RWPE2 (cell line): ENCODE data around the gene PNPLA3.

Experiments
- ATAC-seq: fragments of 200-7000 bp; cut with Tn5 transposase; 3 replicates; pipeline ENCODE4 v1.9.1; 2021; ENCODE audit warnings: low read depth
- DNase-seq: peaks from one replicate; pipeline ENCODE4 v3.0.0-alpha.2; 2020; ENCODE audit warnings: low spot score
- H3K27ac ChIP-seq: fragments of 450-650 bp; 2 replicates; pipeline ENCODE4 v1.5.1; 2017; ENCODE audit warnings: mild to moderate bottlenecking; ENCODE audit not compliant: poor library complexity, severe bottlenecking
- H3K27me3 ChIP-seq: fragments of 250-450 bp; sonication (Bioruptor Pico); 2 replicates; pipeline ENCODE4 v1.5.1; 2021; ENCODE audit warnings: mild to moderate bottlenecking, moderate library complexity; ENCODE audit not compliant: insufficient read depth, poor library complexity, severe bottlenecking
- H3K36me3 ChIP-seq: fragments of 250-450 bp; sonication (Bioruptor Pico); 2 replicates; pipeline ENCODE4 v1.5.1; 2020; ENCODE audit warnings: low read depth, mild to moderate bottlenecking, moderate library complexity
- H3K4me1 ChIP-seq: fragments of 250-450 bp; sonication (Bioruptor Pico); 2 replicates; pipeline ENCODE4 v1.5.1; 2021; ENCODE audit warnings: mild to moderate bottlenecking, moderate library complexity; ENCODE audit not compliant: insufficient read depth, poor library complexity, severe bottlenecking
- H3K4me3 ChIP-seq: fragments of 250-450 bp; sonication (Bioruptor Pico); 2 replicates; pipeline ENCODE4 v1.5.1; 2021; ENCODE audit warnings: mild to moderate bottlenecking, moderate library complexity; ENCODE audit not compliant: severe bottlenecking
- H3K9me3 ChIP-seq: fragments of 250-450 bp; sonication (Bioruptor Pico); 2 replicates; pipeline ENCODE4 v1.5.1; 2021; ENCODE audit warnings: mild to moderate bottlenecking, moderate library complexity; ENCODE audit not compliant: severe bottlenecking
- TF ChIP-seq, protein P1 (sequence below): fragments of 450-650 bp; IDR thresholded peaks from one replicate; pipeline ENCODE4 v1.5.1; 2017; ENCODE audit warnings: mild to moderate bottlenecking, moderate library complexity; ENCODE audit not compliant: poor library complexity, severe bottlenecking

PNPLA3 gene

DNA sequence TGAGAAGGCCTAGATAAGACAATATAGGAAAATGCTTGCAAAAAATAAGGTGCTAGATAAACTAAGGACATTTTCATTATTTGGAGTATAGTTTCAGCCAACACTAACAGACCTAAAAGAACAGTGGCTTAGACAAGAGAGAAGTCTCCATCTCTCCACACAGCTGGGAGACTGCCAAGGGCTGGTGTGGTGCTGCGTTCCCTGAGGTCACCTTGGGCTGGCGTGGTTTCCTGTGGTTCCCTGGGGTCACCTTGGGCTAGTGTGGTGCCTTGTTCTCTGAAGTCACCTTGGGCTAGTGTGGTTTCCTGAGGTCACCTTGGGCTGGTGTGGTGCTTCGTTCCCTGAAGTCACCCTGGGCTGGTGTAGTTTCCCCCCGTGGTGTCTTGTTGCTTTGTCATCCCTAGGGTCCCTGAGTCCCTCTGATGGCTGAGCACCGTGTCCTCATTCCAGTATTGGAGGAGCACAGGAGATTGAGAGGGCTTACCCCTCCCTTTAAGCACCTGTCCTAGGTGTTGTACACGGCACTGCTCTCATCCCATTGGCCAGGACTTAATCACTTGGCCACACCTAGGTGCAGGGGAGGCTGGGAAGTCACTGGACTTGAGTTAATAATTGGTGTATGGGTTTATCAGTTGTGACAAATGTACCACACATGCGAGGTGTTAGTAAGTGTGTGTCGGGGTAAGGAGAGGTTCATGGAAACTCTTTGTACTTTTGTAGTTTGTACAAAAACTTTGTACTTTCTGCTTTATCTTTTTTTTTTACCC is 46.6 kb downstream of the PNPLA3 start:
- Histone ChIP-seq H3K36me3 (peaks cover 70% of the 10 kb centered on the region), H3K4me3 (no peak overlapping the region), H3K27me3 (no peaks in the 10 kb centered on the region), H3K4me1 (no peaks in the 10 kb centered on the region), H3K9me3 (no peaks in the 10 kb centered on the region), H3K27ac (no peak overlapping the region)
- no peak for ATAC-seq
- TF ChIP-seq, protein P1, sequence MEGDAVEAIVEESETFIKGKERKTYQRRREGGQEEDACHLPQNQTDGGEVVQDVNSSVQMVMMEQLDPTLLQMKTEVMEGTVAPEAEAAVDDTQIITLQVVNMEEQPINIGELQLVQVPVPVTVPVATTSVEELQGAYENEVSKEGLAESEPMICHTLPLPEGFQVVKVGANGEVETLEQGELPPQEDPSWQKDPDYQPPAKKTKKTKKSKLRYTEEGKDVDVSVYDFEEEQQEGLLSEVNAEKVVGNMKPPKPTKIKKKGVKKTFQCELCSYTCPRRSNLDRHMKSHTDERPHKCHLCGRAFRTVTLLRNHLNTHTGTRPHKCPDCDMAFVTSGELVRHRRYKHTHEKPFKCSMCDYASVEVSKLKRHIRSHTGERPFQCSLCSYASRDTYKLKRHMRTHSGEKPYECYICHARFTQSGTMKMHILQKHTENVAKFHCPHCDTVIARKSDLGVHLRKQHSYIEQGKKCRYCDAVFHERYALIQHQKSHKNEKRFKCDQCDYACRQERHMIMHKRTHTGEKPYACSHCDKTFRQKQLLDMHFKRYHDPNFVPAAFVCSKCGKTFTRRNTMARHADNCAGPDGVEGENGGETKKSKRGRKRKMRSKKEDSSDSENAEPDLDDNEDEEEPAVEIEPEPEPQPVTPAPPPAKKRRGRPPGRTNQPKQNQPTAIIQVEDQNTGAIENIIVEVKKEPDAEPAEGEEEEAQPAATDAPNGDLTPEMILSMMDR = no peak
- DNase-seq = no peak

DNA sequence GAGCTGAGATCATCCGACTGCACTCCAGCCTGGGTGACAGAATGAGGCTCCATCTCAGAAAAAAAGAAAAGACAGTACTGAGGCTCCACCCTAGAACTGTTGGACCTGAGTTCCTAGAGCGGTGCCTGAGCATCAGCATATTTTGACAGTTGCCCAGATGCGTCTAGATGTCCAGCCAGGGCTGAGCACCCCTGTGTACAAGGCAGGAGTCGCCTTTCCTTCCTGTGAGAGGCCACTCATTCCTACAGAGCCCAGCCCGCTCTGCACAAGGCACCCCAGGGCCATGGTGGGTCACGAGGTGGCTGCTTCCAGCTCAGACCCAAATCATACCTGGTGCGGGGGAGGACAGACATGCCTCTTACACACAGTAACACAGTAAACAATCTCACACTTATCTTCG is 47.5 kb downstream of the PNPLA3 start:
- DNase-seq (no peak), ATAC-seq (no peak)
- Histone ChIP-seq H3K4me3 (no peak overlapping the region), H3K9me3 (no peaks in the 10 kb centered on the region), H3K27me3 (no peaks in the 10 kb centered on the region), H3K4me1 (no peaks in the 10 kb centered on the region), H3K27ac (no peak overlapping the region), H3K36me3 (peaks cover 68% of the 10 kb centered on the region)
- TF ChIP-seq, protein P1 = no peak

DNA sequence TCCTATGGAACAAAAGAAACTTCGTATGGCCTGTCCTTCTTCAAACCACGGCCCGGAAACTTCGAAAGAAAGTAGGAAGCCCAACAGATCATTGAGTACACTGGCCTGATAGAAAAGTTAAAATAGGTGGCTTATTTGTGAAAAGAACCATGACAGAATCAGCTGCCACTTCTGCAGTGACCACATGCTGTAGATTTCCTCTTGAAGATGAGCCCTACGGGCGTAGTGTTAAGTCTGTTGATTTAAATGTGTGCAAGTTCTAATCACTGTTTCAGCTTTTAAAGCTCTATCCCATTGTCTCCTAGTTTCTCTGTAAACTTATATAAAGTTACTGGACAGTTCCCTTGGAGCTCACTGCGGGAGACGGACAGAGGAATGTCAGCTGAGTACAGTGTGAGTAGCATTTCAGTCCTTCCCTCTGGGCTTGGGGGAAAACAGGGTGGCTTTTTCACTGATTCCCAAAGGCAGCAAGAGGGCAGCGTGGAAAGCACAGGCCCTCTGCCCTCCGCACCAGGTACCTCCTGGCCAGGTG is 49.4 kb downstream of the PNPLA3 start:
- Histone ChIP-seq H3K27me3 (no peaks in the 10 kb centered on the region), H3K27ac (no peak overlapping the region), H3K36me3 (peaks cover 71% of the 10 kb centered on the region), H3K4me3 (no peak overlapping the region), H3K4me1 (no peaks in the 10 kb centered on the region), H3K9me3 (no peaks in the 10 kb centered on the region)
- no peak for DNase-seq
- TF ChIP-seq, protein P1 = no peak
- no peak for ATAC-seq

DNA sequence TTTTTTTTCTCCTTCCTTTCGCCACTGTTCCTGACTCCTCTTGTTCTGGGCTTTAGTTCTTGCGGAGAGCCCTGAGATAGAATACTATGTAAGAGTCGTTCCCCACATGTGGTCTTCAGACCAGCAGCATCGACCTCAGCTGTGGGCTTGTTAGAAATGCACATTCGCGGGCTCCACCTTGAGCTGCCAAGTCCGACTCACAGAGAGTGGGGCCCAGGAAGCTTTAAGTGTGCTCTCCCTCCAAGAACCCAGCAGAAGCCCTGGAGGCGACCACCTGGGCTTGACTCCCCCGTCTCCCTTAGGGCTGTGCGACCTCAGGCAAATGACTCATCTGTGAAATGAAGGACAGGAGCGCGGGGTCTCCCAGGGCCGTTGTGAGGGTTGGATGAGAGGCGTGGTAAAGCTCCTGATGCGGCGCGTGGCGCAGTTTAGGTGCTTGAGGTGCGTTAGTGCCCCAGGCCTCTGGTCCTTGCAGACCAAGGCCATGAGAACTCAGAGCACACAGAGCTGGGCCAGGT is 50.5 kb downstream of the PNPLA3 start:
- Histone ChIP-seq H3K4me3 (no peak overlapping the region), H3K9me3 (no peaks in the 10 kb centered on the region), H3K27me3 (no peaks in the 10 kb centered on the region), H3K27ac (no peak overlapping the region), H3K36me3 (peaks cover 71% of the 10 kb centered on the region), H3K4me1 (no peaks in the 10 kb centered on the region)
- DNase-seq (no peak), ATAC-seq (no peak)
- TF ChIP-seq, protein P1 = no peak

DNA sequence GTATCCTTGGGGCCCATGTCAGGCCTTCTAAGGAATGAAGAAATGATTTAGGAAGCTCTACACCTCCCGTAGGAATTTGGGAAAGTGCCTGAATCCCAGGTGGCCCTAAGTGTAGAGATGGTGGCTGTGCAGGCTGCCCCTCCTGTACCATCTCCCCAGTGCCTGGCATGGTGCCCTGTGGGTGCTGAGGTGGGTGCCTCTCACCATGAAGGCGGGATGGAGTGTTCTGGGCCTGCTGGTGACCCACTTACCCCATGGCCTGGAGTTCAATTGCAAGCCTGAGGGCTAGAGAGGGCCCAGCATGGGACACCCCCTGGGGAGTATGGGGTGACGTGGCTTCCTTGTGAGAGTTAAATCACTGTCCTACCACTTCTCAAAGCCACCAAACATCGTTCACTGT is 51.4 kb downstream of the PNPLA3 start:
- H3K4me3 ChIP-seq = no peak overlapping the region
- no peak overlapping the region for H3K27ac ChIP-seq
- no peak for DNase-seq
- H3K9me3 ChIP-seq = no peaks in the 10 kb centered on the region
- no peaks in the 10 kb centered on the region for H3K27me3 ChIP-seq
- TF ChIP-seq, protein P1 = no peak
- H3K36me3 ChIP-seq = peaks cover 76% of the 10 kb centered on the region
- ATAC-seq = no peak
- H3K4me1 ChIP-seq = no peaks in the 10 kb centered on the region
